Trophoblast cell (in vitro differentiated cells and primary cell): Measurements from ENCODE around the gene CD93.
A peak's percentile ranks its signal among the peaks of the same experiment; 100 is the strongest.

Source experiments
- DNase-seq, 2 donors: peaks; one replicate each; pipeline ENCODE4 v3.0.0-alpha.2; 2016
- H2AFZ ChIP-seq: 2 replicates; pipeline ENCODE4 v1.6.1; 2013; ENCODE audit warnings: low read length, moderate library complexity, mild to moderate bottlenecking; ENCODE audit not compliant: insufficient read depth, poor library complexity
- H2AK5ac ChIP-seq: 2 replicates; pipeline ENCODE4 v1.6.1; 2013; ENCODE audit warnings: mild to moderate bottlenecking, low read length
- H2BK120ac ChIP-seq: 2 replicates; pipeline ENCODE4 v1.6.1; 2013; ENCODE audit warnings: low read length, mild to moderate bottlenecking, moderate library complexity; ENCODE audit not compliant: insufficient read depth, poor library complexity
- H2BK12ac ChIP-seq: 2 replicates; pipeline ENCODE4 v1.6.1; 2013; ENCODE audit warnings: mild to moderate bottlenecking, low read length, moderate library complexity
- H2BK5ac ChIP-seq: 2 replicates; pipeline ENCODE4 v1.6.1; 2013; ENCODE audit warnings: low read length, low read depth, moderate library complexity, mild to moderate bottlenecking; ENCODE audit not compliant: poor library complexity
- H3K14ac ChIP-seq: 2 replicates; pipeline ENCODE4 v1.6.1; 2013; ENCODE audit warnings: mild to moderate bottlenecking, low read length
- H3K18ac ChIP-seq: 2 replicates; pipeline ENCODE4 v1.6.1; 2013; ENCODE audit warnings: mild to moderate bottlenecking, low read length
- H3K23ac ChIP-seq: 2 replicates; pipeline ENCODE4 v1.6.1; 2013; ENCODE audit warnings: low read length
- H3K27ac ChIP-seq: 2 replicates; pipeline ENCODE4 v1.5.1; 2013; ENCODE audit warnings: low read depth, mild to moderate bottlenecking, inconsistent platforms, low read length, moderate library complexity
- H3K27me3 ChIP-seq: 2 replicates; pipeline ENCODE4 v1.6.1; 2013; ENCODE audit warnings: inconsistent platforms, mild to moderate bottlenecking, low read length, moderate library complexity; ENCODE audit not compliant: insufficient read depth
- H3K36me3 ChIP-seq, 2 experiments: 1 replicate in 1 of 2; 2 replicates in 1 of 2; pipeline ENCODE4 v1.6.1; 2013; ENCODE audit warnings: low read length in 2 of 2, mild to moderate bottlenecking in 2 of 2, moderate library complexity in 1 of 2; ENCODE audit not compliant: insufficient read depth in 2 of 2, control insufficient read depth in 1 of 2
- H3K4ac ChIP-seq: 2 replicates; pipeline ENCODE4 v1.6.1; 2013; ENCODE audit warnings: low read depth, mild to moderate bottlenecking, low read length, moderate library complexity
- H3K4me1 ChIP-seq, 2 experiments: 1 replicate in 1 of 2; 2 replicates in 1 of 2; pipeline ENCODE4 v1.6.1; 2013; ENCODE audit warnings: low read length in 2 of 2, mild to moderate bottlenecking in 2 of 2, moderate library complexity in 1 of 2; ENCODE audit not compliant: insufficient read depth in 2 of 2, control insufficient read depth in 1 of 2
- H3K4me2 ChIP-seq: 2 replicates; pipeline ENCODE4 v1.6.1; 2013; ENCODE audit warnings: inconsistent platforms, mild to moderate bottlenecking, low read length, moderate library complexity
- H3K4me3 ChIP-seq: 2 replicates; pipeline ENCODE4 v1.5.1; 2013; ENCODE audit warnings: mild to moderate bottlenecking, low read depth, low read length, inconsistent platforms
- H3K79me1 ChIP-seq: one replicate; pipeline ENCODE4 v1.6.1; 2013; ENCODE audit warnings: low read length
- H3K79me2 ChIP-seq: 2 replicates; pipeline ENCODE4 v1.6.1; 2013; ENCODE audit warnings: low read length, mild to moderate bottlenecking; ENCODE audit not compliant: control insufficient read depth, insufficient read depth, poor library complexity
- H3K9ac ChIP-seq: 2 replicates; pipeline ENCODE4 v1.6.1; 2013; ENCODE audit warnings: mild to moderate bottlenecking, low read length
- H3K9me3 ChIP-seq: 2 replicates; pipeline ENCODE4 v1.6.1; 2013; ENCODE audit warnings: low read depth, mild to moderate bottlenecking, control low read depth, inconsistent platforms, low read length; ENCODE audit not compliant: insufficient read depth
- H4K12ac ChIP-seq: 2 replicates; pipeline ENCODE4 v1.6.1; 2013; ENCODE audit warnings: low read depth, mild to moderate bottlenecking, low read length, moderate library complexity
- H4K8ac ChIP-seq: 2 replicates; pipeline ENCODE4 v1.6.1; 2013; ENCODE audit warnings: low read depth, mild to moderate bottlenecking, low read length, moderate library complexity
- H4K91ac ChIP-seq: one replicate; pipeline ENCODE4 v1.6.1; 2013; ENCODE audit warnings: low read depth, mild to moderate bottlenecking, low read length, moderate library complexity
- WGBS: extraction: QIAGEN DNeasy Blood & Tissue Kit; methylation state at CpG from one replicate; pipeline ENCODE4 v1.1.7; 2013; ENCODE audit warnings: missing lambda C conversion rate; ENCODE audit not compliant: insufficient read length, insufficient coverage; ENCODE audit errors: extremely low coverage; 5-methylcytosine and 5-hydroxymethylcytosine counted together

The CD93 gene

GRCh38 chr20:23131766-23132165 is 45.6 kb upstream of the CD93 start:
- Histone ChIP-seq H2BK5ac (no peak overlapping the region), H3K36me3 (no peaks in the 10 kb centered on the region), H2AFZ (no peak overlapping the region), H4K8ac (no peak overlapping the region), H3K4me1 (no peaks in the 10 kb centered on the region), H3K4me3 (no peak overlapping the region), H3K4me2 (no peak overlapping the region), H3K18ac (no peak overlapping the region), H2AK5ac (no peak overlapping the region), H2BK12ac (no peak overlapping the region), H4K91ac (no peak overlapping the region), H3K9ac (no peak overlapping the region), H4K12ac (no peak overlapping the region), H3K79me1 (no peaks in the 10 kb centered on the region), H3K9me3 (peaks cover under 1% of the 10 kb centered on the region), H3K4ac (no peak overlapping the region), H3K27ac (no peak overlapping the region), H2BK120ac (no peak overlapping the region), H3K14ac (no peak overlapping the region), H3K23ac (no peak overlapping the region), H3K79me2 (no peaks in the 10 kb centered on the region), H3K27me3 (no peaks in the 10 kb centered on the region)
- DNase-seq, result peak; percentile 82 to 93
- whole genome bisulfite sequencing, result no CpG with 5 or more reads among the region's 11 CpGs

GRCh38 chr20:23130622-23131140 is 44.6 kb upstream of the CD93 start:
- Histone ChIP-seq H3K18ac (no peak overlapping the region), H4K91ac (no peak overlapping the region), H2AK5ac (no peak overlapping the region), H3K4ac (no peak overlapping the region), H3K27me3 (no peaks in the 10 kb centered on the region), H2BK12ac (no peak overlapping the region), H3K4me1 (no peaks in the 10 kb centered on the region), H4K8ac (no peak overlapping the region), H3K36me3 (no peaks in the 10 kb centered on the region), H3K9me3 (no peaks in the 10 kb centered on the region), H3K4me2 (no peak overlapping the region), H2AFZ (no peak overlapping the region), H3K14ac (no peak overlapping the region), H3K9ac (no peak overlapping the region), H3K79me2 (no peaks in the 10 kb centered on the region), H3K79me1 (no peaks in the 10 kb centered on the region), H3K23ac (no peak overlapping the region), H3K4me3 (no peak overlapping the region), H4K12ac (no peak overlapping the region), H3K27ac (no peak overlapping the region), H2BK5ac (no peak overlapping the region), H2BK120ac (no peak overlapping the region)
- no peak for DNase-seq
- WGBS, result no CpG with 5 or more reads among the region's 4 CpGs

GRCh38 chr20:23129891-23130621 is 43.9 kb upstream of the CD93 start:
- no peak overlapping the region for H3K4me2 ChIP-seq
- H3K4me1 ChIP-seq, result no peaks in the 10 kb centered on the region
- H3K79me2 ChIP-seq, result no peaks in the 10 kb centered on the region
- H3K14ac ChIP-seq, result no peak overlapping the region
- no peak overlapping the region for H2BK120ac ChIP-seq
- peak overlapping the region; percentile 17 for H2AFZ ChIP-seq
- no peak overlapping the region for H3K27ac ChIP-seq
- H2BK12ac ChIP-seq, result no peak overlapping the region
- H2AK5ac ChIP-seq, result no peak overlapping the region
- H3K27me3 ChIP-seq, result no peaks in the 10 kb centered on the region
- H3K9me3 ChIP-seq, result no peaks in the 10 kb centered on the region
- H3K36me3 ChIP-seq, result no peaks in the 10 kb centered on the region
- DNase-seq, result no peak
- no CpG with 5 or more reads among the region's 12 CpGs for WGBS
- H4K91ac ChIP-seq, result no peak overlapping the region
- H4K12ac ChIP-seq, result no peak overlapping the region
- H3K23ac ChIP-seq, result no peak overlapping the region
- H4K8ac ChIP-seq, result no peak overlapping the region
- no peak overlapping the region for H3K18ac ChIP-seq
- H3K79me1 ChIP-seq, result no peaks in the 10 kb centered on the region
- no peak overlapping the region for H3K9ac ChIP-seq
- H2BK5ac ChIP-seq, result no peak overlapping the region
- no peak overlapping the region for H3K4me3 ChIP-seq
- H3K4ac ChIP-seq, result no peak overlapping the region

- Histone ChIP-seq H2AFZ (no peak overlapping the region), H3K18ac (no peak overlapping the region), H4K12ac (no peak overlapping the region), H2AK5ac (no peak overlapping the region), H2BK120ac (no peak overlapping the region), H4K91ac (no peak overlapping the region), H3K79me1 (no peaks in the 10 kb centered on the region), H3K9ac (no peak overlapping the region), H3K4me2 (no peak overlapping the region), H3K14ac (no peak overlapping the region), H2BK12ac (no peak overlapping the region), H3K9me3 (no peaks in the 10 kb centered on the region), H4K8ac (no peak overlapping the region), H3K4me3 (no peak overlapping the region), H3K27ac (no peak overlapping the region), H2BK5ac (no peak overlapping the region), H3K27me3 (no peaks in the 10 kb centered on the region), H3K36me3 (no peaks in the 10 kb centered on the region), H3K4me1 (no peaks in the 10 kb centered on the region), H3K23ac (no peak overlapping the region), H3K4ac (no peak overlapping the region), H3K79me2 (no peaks in the 10 kb centered on the region)
- WGBS, result no CpG with 5 or more reads among the region's 2 CpGs
- peak in 1 of 2 donors; percentile 62 for DNase-seq
Observed at GRCh38 chr20:23129266-23129665, 43.1 kb upstream of the CD93 start.
